Stimulated activated naive CD8-positive, alpha-beta T cell treated with anti-CD3 and anti-CD28 coated beads, Interleukin-15, Interleukin-2, amounts not matched to agents 100 ng/mL and 50 ng/mL, for 24 hours (primary cell): ENCODE results near the gene SORD.
A peak's percentile ranks its signal among the peaks of the same experiment; 100 is the strongest.
"Not testable (repeated sequence)": the region's sequence is repeated elsewhere in the genome, so short reads cannot be mapped to it uniquely, and the experiment has no call there.

Experiments
- H3K27ac Mint-ChIP-seq: one replicate; pipeline ENCODE4 v1.8.0; 2021; ENCODE audit warnings: mild to moderate bottlenecking, mixed read lengths
- H3K27me3 Mint-ChIP-seq: one replicate; pipeline ENCODE4 v1.8.0; 2021; ENCODE audit warnings: mixed read lengths
- H3K36me3 Mint-ChIP-seq: one replicate; pipeline ENCODE4 v1.8.0; 2021; ENCODE audit warnings: low read depth, mixed read lengths
- H3K4me1 Mint-ChIP-seq: one replicate; pipeline ENCODE4 v1.8.0; 2021; ENCODE audit warnings: low read depth, mixed read lengths
- H3K4me3 Mint-ChIP-seq: one replicate; pipeline ENCODE4 v1.8.0; 2021; ENCODE audit warnings: mild to moderate bottlenecking, mixed read lengths
- H3K9me3 Mint-ChIP-seq: one replicate; pipeline ENCODE4 v1.8.0; 2021; ENCODE audit warnings: mixed read lengths

SORD gene

GRCh38 chr15:45022871-45023658, at the start of gene SORD:
Gene SORD, plus strand, starts transcription at chr15:45023195. Its CDS starts 89 bp downstream, at chr15:45023284.
- Mint-ChIP-seq H3K36me3 (peaks cover 22% of the 10 kb centered on the region), H3K27ac (peak within 1 kb of the TSS; percentile 82), H3K9me3 (no peaks in the 10 kb centered on the region), H3K4me1 (peaks cover 34% of the 10 kb centered on the region), H3K27me3 (peaks cover 22% of the 10 kb centered on the region), H3K4me3 (peak within 1 kb of the TSS; percentile 94)

DNA sequence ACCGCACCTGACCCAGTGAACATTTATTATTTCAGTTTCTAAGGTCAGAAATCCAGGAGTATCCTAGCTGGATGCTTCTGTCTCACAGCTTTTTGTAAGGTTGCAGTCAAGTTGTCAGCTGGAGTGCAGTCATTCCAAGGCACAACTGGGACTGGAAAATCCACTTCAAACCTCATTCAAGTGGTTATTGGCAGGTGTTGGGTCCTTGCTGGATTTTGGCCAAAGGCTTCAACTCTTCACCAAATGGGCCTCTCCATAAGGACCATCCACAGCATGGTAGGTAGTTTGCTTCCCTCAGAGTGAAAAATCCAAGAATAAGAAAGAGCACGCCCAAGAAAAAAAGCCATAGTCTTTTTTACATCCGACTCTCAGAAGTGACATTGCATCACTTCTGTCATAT, 46.8 kb upstream of the SORD start:
- not testable (repeated sequence) for H3K4me3 Mint-ChIP-seq, H3K4me1 Mint-ChIP-seq, H3K27ac Mint-ChIP-seq, H3K27me3 Mint-ChIP-seq, H3K9me3 Mint-ChIP-seq, H3K36me3 Mint-ChIP-seq

- H3K4me1 Mint-ChIP-seq, H3K27me3 Mint-ChIP-seq, H3K4me3 Mint-ChIP-seq, H3K9me3 Mint-ChIP-seq, H3K36me3 Mint-ChIP-seq, H3K27ac Mint-ChIP-seq: not testable (repeated sequence)
Observed at GRCh38 chr15:44977781-44978180, 45.2 kb upstream of the SORD start.

GRCh38 chr15:44979617-44980339, 43.2 kb upstream of the SORD start:
- H3K27me3 Mint-ChIP-seq, H3K4me3 Mint-ChIP-seq, H3K9me3 Mint-ChIP-seq, H3K27ac Mint-ChIP-seq, H3K4me1 Mint-ChIP-seq, H3K36me3 Mint-ChIP-seq: not testable (repeated sequence)

GRCh38 chr15:44984144-44984543, 38.9 kb upstream of the SORD start:
- not testable (repeated sequence) for H3K4me3 Mint-ChIP-seq, H3K9me3 Mint-ChIP-seq, H3K27me3 Mint-ChIP-seq, H3K27ac Mint-ChIP-seq, H3K36me3 Mint-ChIP-seq
- H3K4me1 Mint-ChIP-seq: peaks cover 11% of the 10 kb centered on the region

DNA sequence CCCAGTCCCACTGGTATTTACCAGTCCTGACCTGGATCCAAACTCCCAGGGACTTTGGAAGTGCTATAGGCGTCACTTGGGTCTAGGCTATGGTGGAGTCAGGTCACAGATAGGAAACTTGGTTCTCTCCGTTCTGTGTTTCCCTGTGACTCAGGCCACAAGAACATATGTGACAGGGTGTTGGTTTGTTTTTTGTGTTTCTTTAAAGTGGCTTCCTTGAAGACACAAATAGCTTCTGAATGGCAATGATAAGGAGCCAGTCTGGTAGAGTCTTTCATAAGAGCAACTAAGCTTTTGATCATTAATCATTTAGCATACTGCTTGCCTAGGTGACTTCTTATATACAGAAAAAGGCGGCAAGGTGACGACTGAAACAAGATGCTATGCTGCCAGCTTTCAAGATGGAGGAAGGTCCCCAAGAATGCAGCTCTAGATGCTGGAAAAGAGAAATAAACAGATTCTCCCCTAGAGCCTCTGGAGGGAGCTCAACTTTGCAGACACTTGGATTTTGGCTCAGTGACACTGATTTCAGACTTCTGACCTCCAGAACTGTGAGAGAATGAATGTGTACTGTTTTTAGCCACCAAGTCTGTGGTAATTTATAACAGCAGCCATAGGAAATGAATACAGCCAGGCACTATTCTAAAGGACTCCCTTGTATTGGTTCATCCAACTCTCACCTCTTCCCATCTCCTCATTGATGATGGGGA, 36.5 kb upstream of the SORD start:
- Mint-ChIP-seq H3K27me3 (peaks cover 13% of the 10 kb centered on the region), H3K4me1 (peaks cover 11% of the 10 kb centered on the region)
- not testable (repeated sequence) for H3K27ac Mint-ChIP-seq, H3K4me3 Mint-ChIP-seq, H3K36me3 Mint-ChIP-seq, H3K9me3 Mint-ChIP-seq

DNA sequence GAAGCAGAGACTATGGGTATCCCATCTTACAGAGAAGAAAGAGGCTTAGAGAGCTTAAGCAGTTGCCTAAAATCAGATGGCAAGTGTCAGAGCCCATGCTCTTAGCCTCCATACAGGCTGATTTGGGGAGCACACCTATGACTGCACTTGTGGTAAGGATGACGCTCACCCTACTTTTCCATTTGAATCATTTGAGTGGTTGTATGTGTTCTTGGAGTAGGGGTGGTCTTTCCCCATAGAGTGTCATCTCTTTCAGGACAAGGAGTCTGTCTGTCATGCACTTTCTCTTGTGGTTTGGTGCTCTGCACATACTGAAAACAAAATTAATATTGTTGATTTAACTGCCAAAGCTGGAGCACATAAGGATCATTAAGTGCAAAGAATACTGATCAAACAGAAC, 35.3 kb upstream of the SORD start:
- H3K36me3 Mint-ChIP-seq, H3K27ac Mint-ChIP-seq, H3K4me3 Mint-ChIP-seq, H3K9me3 Mint-ChIP-seq: not testable (repeated sequence)
- peaks cover 11% of the 10 kb centered on the region for H3K4me1 Mint-ChIP-seq
- peaks cover 24% of the 10 kb centered on the region for H3K27me3 Mint-ChIP-seq

- not testable (repeated sequence) for H3K27ac Mint-ChIP-seq, H3K4me3 Mint-ChIP-seq, H3K9me3 Mint-ChIP-seq, H3K36me3 Mint-ChIP-seq
- Mint-ChIP-seq H3K4me1 (peaks cover 11% of the 10 kb centered on the region), H3K27me3 (peaks cover 26% of the 10 kb centered on the region)
Observed at GRCh38 chr15:44988184-44988869, 34.7 kb upstream of the SORD start.

DNA sequence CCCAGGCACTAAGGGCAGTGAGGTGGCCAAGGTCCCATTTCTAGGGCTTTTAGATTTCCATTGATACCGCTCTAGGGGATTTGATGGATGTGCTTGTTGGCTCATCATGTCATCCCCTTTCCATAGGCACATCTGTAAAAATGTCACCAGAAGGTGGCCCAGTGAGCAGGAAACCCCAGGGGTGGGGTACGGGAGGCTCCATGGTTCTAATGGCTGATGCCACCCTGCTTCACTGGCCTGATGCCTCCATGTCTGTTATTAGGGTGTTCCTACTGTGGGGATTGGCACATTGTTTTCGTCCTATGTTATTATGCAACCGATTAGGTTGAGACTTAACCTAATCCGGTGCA, 34.1 kb upstream of the SORD start:
- peaks cover 11% of the 10 kb centered on the region for H3K4me1 Mint-ChIP-seq
- not testable (repeated sequence) for H3K36me3 Mint-ChIP-seq, H3K4me3 Mint-ChIP-seq, H3K9me3 Mint-ChIP-seq, H3K27ac Mint-ChIP-seq
- peaks cover 24% of the 10 kb centered on the region for H3K27me3 Mint-ChIP-seq

DNA sequence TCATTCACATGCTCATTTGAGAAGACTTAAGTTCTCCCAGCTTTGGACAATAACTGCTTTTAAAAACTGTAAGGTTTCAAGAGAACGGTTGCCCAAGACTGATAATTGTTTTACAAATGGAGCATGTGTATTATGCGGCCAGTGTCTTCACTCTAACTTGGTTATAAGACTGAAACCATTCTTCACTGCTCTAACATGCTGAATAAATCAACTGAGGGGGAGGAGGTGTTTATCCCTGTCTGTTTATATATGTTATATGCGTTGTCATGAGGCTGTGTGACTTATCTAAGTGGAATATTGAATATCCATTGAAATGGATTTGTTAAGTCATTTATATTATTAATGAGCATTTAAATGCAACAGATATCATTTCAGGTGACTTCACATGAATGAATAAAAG, 25.4 kb upstream of the SORD start:
- H3K36me3 Mint-ChIP-seq, H3K27ac Mint-ChIP-seq, H3K9me3 Mint-ChIP-seq, H3K4me1 Mint-ChIP-seq, H3K27me3 Mint-ChIP-seq, H3K4me3 Mint-ChIP-seq: not testable (repeated sequence)

- Mint-ChIP-seq H3K27ac (no peak overlapping the region), H3K27me3 (peaks cover 3% of the 10 kb centered on the region), H3K4me3 (no peak overlapping the region), H3K36me3 (no peaks in the 10 kb centered on the region), H3K4me1 (no peaks in the 10 kb centered on the region), H3K9me3 (no peaks in the 10 kb centered on the region)
Observed at GRCh38 chr15:44999105-44999504, 23.9 kb upstream of the SORD start.

DNA sequence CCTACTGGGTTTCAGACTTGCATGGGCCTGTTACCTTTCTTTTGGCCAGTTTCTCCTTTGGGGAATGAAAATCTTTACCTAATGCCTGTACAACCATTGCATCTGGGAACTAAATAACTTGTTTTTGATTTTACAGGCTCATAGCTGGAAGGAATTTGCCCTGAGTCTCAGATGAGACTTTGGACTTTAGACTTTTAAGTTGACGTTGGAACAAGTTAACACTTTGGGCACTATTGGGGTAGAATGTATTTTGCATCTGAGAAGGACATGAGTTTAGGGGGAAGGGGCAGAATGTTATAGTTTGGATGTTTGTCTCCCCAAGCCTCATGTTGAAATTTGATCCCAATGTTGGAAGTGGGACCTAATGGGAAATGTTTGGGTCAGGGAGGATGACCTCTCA, 21.8 kb upstream of the SORD start:
- H3K9me3 Mint-ChIP-seq, H3K4me1 Mint-ChIP-seq, H3K27me3 Mint-ChIP-seq, H3K27ac Mint-ChIP-seq, H3K4me3 Mint-ChIP-seq, H3K36me3 Mint-ChIP-seq: not testable (repeated sequence)

GRCh38 chr15:45003731-45004410, 19.1 kb upstream of the SORD start:
- not testable (repeated sequence) for H3K27me3 Mint-ChIP-seq, H3K27ac Mint-ChIP-seq, H3K36me3 Mint-ChIP-seq, H3K4me3 Mint-ChIP-seq, H3K9me3 Mint-ChIP-seq, H3K4me1 Mint-ChIP-seq

DNA sequence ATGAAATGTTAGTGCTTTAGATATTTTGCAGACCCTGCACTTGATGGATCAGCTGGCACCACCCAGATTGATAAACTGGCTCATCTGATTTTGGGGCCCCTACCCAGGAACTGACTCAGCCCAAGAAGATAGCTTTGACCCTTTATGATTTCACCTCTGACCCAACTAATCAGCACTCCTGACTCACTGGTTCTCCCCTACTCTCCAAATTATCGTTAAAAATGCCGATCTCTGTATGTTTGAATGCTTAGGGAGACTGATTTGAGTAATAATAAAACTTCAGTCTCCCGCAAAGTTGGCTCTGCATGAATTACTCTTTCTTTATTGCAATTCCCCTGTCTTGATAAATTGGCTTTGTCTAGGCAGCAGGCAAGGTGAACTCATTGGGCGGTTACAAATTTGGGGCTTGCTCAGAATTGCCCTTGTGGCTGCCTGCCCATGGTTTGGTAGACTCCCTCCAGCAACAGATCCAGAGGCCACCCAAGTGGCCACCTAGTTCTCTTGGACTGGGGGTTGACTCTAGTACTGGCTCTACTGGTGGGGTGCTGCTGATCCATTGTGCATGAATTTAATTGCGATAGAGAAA, 18.3 kb upstream of the SORD start:
- H3K36me3 Mint-ChIP-seq, H3K27ac Mint-ChIP-seq, H3K4me3 Mint-ChIP-seq, H3K4me1 Mint-ChIP-seq, H3K9me3 Mint-ChIP-seq, H3K27me3 Mint-ChIP-seq: not testable (repeated sequence)
